Peyer's patch (tissue), 4 donors: Measurements from ENCODE around the gene RASGRP2.

Experiments
- CTCF ChIP-seq, 6 experiments: fragments of 450-650 bp in 4 of 6; fragments of 200-600 bp in 2 of 6; sonication (generic) in 1 of 6; IDR thresholded peaks; one replicate each; pipeline ENCODE4 v1.5.1; 2017 to 2019; ENCODE audit warnings: antibody characterized with exemption in 6 of 6, mild to moderate bottlenecking in 3 of 6, moderate library complexity in 1 of 6
- POLR2A ChIP-seq, 2 donors: fragments of 450-650 bp; IDR thresholded peaks; one replicate each; pipeline ENCODE4 v1.5.1; 2017; ENCODE audit warnings: antibody characterized with exemption in 2 of 2, mild to moderate bottlenecking in 2 of 2, moderate library complexity in 2 of 2

- TF ChIP-seq CTCF (IDR thresholded peaks at IDR 0.05) (no peak), POLR2A (IDR thresholded peaks at IDR 0.05) (no peak)
Observed at GRCh38 chr11:64764040-64764611, 20.2 kb upstream of the RASGRP2 start.
